GM20000 (cell line): Measurements from ENCODE around the gene WFDC6.
"Not testable (repeated sequence)": the region's sequence is repeated elsewhere in the genome, so short reads cannot be mapped to it uniquely, and the experiment has no call there.

Experiments
- DNase-seq: peaks from one replicate; pipeline ENCODE4 v3.0.0; 2012; ENCODE audit warnings: low spot score
- CTCF ChIP-seq: IDR thresholded peaks from 2 replicates; pipeline ENCODE4 v1.5.1; 2012; ENCODE audit warnings: mild to moderate bottlenecking, control low read depth; ENCODE audit errors: extremely low read depth, missing control alignments

The WFDC6 gene

GRCh38 chr20:45575931-45576330, 36.6 kb upstream of the WFDC6 start:
- DNase-seq = no peak
- TF ChIP-seq CTCF = no peak

GRCh38 chr20:45569650-45570049, 30.4 kb upstream of the WFDC6 start:
- not testable (repeated sequence) for DNase-seq

- DNase-seq = no peak
- no peak for TF ChIP-seq CTCF
Observed at GRCh38 chr20:45564760-45565276, 25.5 kb upstream of the WFDC6 start.

GRCh38 chr20:45555198-45555597, 15.9 kb upstream of the WFDC6 start:
- no peak for DNase-seq
- TF ChIP-seq CTCF = no peak

GRCh38 chr20:45552456-45552855, 13.2 kb upstream of the WFDC6 start:
- no peak for TF ChIP-seq CTCF
- DNase-seq = no peak

GRCh38 chr20:45550765-45551164, 11.5 kb upstream of the WFDC6 start:
- no peak for TF ChIP-seq CTCF
- DNase-seq = no peak

- TF ChIP-seq CTCF = no peak
- DNase-seq = no peak
Observed at GRCh38 chr20:45548410-45548809, 9.1 kb upstream of the WFDC6 start.

GRCh38 chr20:45547206-45547770, 8.0 kb upstream of the WFDC6 start, which contains the start of gene EPPIN:
Gene EPPIN, minus strand, starts transcription at chr20:45547401. Its CDS starts 44 bp downstream, at chr20:45547357.
- TF ChIP-seq CTCF = no peak
- DNase-seq = no peak
